Measurements from ENCODE around the gene HIPK2.
"Not testable (repeated sequence)": the region's sequence is repeated elsewhere in the genome, so short reads cannot be mapped to it uniquely, and the experiment has no call there.

HIPK2 gene

GRCh38 chr7:139566736-139567646, 210.8 kb downstream of the HIPK2 start:
- DNase-seq (ENCODE audit: low spot score) = no peak

DNA sequence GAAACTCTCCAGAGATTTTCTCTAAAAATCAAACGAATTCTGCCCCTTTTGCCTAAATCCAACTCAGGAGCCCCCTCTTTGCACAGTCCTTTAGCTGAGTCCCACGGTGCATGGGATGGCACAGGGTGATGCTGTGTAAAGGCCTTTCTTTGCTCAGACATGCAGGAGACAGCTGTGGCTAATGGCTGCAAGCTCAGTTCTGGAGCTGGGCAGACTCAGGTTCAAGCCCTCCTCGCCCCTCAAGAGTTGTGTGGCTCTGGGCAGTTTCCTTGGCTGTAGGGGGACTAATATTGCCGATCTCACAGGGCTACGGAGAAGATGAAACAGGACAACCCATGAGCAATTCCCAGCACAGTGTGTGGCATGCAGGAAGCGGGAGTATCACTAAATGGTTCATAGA, 211.7 kb downstream of the HIPK2 start:
- DNase-seq (ENCODE audit: low spot score) = no peak

DNA sequence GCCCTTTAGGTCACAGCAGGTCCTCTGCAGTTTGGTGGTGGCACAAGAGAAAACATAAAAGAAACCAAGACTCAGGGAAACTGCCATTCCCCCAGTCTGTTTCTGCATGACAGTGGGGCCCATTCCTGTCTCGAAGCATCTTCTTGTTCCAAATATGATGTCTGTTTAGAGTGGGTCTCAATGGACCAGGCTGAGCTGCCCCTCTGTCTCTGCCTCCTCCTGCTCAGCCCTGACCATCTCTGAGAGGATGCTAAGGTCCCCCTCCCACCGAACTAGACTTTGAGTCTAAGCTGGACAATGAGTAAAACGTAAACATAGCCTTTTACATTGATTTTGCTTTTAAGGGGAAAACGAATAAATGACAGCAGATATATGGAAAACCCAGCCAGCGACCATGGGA, 213.9 kb downstream of the HIPK2 start:
- no peak for DNase-seq (ENCODE audit: low spot score)

DNA sequence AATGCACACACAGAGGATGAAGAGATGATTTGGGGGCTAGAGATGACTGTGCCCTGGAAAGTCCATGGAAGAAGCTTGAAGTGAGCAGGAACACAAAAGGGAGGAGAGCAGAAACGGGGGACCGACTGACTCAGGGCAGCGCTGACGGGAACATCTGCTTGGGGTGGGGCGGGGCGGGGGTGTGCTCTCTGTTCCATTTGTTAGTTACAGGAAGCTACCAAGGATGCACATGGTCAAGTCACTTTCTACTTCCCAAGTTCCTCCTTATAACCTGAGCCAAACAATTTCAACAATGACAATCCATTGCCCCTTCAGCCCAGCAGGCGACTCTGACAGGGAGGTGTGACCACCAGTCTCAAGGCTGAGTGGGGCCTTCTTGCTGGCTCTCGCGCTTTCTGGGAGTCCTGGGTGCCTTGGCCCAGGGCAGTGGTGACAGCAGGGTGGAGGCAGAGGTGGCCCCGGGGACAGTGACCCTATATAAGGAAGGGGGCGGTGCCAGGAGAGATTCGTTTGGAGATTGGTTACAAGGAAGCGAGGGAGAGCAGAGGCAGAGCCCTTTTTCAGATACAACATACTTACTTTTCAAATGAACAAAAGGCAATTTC, 214.7 kb downstream of the HIPK2 start:
- DNase-seq (ENCODE audit: low spot score) = no peak

DNA sequence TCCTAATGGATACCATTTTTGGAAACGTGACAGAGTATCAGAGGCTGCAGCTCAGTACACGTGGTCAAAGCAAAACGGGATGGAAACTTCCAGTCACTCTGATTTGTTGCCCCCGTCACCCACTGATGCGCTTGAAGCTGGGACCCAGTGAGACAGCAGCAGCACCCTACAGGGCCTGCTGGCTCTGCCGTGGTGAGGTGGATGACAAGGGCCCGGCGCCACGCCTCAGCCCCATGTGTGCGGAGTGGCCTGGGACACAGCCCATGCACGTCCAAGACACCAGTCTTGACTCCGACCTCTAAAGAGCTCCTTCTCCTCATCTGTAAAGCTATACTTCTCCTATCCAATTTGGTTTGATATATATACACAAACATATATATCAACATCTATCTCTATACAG, 215.3 kb downstream of the HIPK2 start:
- no peak for DNase-seq (ENCODE audit: low spot score)

- DNase-seq (ENCODE audit: low spot score) = no peak
Observed at GRCh38 chr7:139560678-139561077, 217.1 kb downstream of the HIPK2 start.

GRCh38 chr7:139560199-139560598, 217.6 kb downstream of the HIPK2 start:
- no peak for DNase-seq (ENCODE audit: low spot score)

DNA sequence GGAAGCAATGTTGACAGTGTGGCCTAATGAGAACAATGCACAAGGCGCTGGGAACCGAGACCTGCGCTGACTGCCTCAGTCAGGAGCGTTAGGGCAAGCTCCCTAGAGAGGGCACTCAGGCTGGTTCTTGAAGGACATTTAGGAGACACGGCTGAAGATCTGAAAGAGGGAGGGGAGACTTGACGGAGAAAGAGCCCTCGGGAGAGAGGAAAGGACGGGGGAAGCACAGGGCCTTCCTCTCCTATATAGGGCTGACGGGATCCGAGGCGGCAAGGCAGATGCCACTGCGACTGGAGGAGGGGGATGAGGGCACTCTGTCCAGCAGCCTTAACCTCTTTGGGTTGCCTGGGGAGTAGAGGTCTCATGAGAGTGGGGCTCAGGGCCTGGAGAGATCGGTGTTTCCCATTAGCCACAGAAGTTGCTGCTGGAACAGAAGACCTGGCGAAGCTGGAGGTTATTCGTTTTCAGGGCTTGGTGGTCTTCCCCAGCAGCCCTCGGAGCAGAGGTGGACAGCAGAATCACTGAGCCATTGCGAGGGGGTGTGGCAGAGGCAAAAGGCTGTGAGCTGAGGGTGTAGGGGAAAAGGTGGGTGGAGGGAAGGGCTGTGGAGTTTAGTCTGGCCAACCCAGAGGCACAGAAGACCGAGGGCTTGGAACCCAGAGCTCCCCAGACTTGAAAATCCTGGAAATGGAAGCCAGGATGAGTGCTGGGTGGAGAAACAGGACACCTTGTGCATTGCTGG, 218.3 kb downstream of the HIPK2 start:
- no peak for DNase-seq (ENCODE audit: low spot score)

DNA sequence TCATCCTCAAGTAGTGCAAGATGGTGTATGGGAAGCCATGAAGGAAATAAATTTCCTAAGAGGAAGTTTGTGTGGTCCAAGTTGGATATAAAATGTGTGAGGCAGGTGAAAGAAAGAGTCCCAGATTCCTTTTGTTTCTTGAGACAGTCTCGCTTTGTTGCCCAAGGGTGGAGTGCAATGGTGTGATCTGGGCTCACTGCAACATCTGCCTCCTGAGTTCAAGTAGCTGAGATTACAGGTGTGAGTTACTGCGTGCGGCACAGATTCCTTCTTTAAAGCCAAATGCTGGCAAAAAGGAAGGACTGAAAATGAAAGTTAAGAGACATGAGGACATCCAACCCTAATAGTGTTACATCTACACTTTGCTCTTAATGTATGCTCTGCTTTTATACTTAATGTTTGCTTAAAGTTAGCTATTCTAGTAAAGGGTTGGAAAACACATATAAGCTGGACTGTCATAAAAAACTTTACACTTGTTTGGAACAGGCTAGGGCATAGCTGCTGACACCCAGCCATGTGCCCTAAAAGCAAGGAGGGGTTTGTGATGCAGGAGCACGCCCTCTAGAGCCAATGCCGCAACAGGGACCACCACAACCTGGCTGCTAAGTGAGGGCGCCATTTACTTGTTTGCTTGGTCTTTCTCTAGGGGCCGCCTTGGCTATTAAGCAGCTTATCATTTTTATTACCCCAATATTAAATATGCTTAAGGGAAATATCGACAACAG, 219.8 kb downstream of the HIPK2 start:
- DNase-seq (ENCODE audit: low spot score) = no peak

DNA sequence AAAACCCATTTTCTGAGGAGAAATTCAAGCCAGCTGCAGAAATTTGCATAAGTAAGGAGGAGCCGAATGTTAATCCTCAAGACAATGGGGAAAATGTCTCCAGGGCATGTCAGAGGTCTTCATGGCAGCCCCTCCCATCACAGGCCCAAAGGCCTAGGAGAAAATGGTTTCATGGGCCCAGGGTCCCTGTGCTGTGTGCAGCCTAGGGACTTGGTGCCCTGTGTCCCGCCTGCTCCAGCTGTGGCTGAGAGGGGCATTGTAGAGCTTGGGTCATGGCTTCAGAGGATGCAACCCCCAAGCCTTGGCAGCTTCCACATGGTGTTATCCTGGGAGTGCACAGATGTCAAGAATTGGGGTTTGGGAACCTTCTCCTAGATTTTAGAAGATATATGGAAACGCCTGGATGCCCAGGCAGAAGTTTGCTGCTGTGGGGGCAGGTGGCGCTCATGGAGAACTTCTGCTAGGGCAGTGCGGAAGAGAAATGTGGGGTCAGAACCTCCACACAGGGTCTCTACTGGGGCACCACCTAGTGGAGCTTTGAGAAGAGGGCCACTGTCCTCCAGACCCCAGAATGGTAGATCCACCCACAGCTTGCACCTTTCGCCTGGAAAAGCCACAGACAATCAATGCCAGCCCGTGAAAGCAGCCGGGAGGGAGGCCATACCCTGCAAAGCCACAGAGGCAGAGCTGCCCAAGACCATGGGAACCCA, 223.7 kb downstream of the HIPK2 start:
- not testable (repeated sequence) for DNase-seq (ENCODE audit: low spot score)

- no peak for DNase-seq (ENCODE audit: low spot score)
Observed at GRCh38 chr7:139548302-139549028, 229.3 kb downstream of the HIPK2 start.

- DNase-seq (ENCODE audit: low spot score) = no peak
Observed at GRCh38 chr7:139544645-139545044, 233.2 kb downstream of the HIPK2 start.

DNA sequence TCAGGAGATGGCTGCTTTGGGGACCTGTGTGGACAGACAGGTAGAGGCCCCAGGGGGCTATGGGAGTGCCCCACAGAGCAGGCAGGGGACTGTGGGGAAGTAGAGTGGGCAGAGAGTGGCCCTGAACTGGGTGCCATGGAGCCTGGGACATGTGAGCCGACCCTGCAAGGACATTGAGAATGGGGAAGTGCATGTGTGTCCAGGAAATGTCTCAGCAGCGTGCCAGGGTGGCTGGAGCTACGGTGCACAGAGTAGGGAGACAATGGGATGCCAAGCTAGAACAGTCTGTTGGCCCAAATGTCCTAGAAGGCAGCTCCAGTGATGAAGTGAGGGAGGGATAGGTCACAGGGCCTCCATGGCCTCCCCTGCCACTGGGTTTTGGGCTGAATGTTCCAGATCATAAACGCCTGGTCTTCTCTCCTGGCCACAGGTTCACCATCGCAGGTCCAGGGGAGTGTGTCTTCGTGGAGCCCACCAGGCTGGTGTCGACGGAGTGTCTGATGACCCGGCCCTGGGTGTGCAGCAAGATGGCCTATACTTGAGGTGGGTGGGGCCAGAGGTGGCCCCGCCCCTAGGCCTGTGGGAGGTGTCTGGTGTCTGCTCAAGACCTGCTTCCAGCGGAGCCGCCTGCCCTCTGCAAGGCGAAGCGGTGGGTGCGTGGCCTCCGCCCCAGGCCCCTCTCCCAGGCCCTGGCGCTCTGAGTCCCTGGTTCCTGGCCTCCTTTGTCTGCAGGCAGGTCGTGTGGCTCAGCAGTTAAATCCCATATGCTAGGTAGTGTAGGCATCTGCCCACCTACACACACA, 233.8 kb downstream of the HIPK2 start:
- DNase-seq (ENCODE audit: low spot score) = no peak

DNA sequence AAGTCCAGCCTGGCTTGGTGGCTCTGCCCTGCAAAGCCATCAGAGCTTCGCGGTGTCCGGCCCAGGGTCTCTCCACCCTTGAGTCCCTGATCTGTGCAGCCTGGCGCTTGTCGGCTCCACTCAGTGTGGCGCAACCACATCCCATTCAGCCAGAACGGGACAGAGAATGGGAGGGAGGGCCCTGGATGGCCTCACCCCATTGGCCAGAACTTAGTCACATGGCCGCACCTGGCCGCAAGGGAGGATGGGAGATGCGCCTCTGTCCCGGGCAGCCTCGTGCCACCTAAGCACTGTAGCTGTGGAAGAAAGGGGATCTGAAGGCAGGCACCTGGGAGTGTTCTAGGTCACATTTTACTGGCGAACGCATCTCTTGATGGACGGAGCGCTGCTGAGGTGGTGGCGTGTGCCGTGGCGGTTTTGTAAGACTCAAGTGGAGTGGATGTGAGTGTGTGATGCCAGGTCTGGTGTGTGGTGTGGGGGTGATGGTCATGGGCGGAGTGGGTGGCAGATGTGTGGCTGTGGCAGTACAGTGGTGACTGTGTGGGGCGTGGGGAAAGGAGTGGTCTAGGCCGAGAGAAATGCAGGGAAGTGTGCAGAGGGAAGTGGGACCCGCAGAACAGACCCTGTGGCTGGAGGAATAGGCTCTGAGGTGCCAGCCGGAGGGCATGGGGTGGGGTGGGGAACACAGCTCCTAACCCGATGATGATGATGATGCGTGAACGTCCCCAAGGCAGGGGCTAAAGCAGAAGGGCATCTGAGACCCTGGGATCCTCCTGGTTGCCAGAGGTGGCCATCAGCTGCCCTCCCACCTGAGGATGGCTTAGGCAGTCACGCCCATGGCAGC, 235.3 kb downstream of the HIPK2 start:
- DNase-seq (ENCODE audit: low spot score) = no peak

GRCh38 chr7:139541600-139542307, 236.0 kb downstream of the HIPK2 start:
- no peak for DNase-seq (ENCODE audit: low spot score)

- no peak for DNase-seq (ENCODE audit: low spot score)
Observed at GRCh38 chr7:139540203-139540602, 237.6 kb downstream of the HIPK2 start.

GRCh38 chr7:139538881-139539635, 238.7 kb downstream of the HIPK2 start:
- DNase-seq (ENCODE audit: low spot score) = no peak

DNA sequence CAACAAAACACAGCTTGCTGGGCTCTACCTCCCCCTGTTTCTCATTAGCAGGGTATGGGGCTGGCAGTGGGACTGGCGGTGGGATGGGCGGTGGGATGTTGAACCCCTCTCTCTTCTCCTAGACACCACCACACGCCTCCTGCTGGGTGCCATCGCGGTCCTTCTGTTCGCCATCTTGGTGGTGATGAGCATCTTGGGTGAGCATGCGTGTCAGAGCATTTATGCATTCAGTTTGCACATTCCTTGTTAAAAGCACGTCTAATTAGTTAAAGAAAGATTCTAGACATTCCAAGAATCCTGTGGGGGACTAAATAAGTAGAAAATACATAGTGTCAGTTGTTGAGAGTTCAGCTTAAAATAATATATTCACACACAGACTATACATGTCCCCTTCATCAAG, 241.6 kb downstream of the HIPK2 start:
- no peak for DNase-seq (ENCODE audit: low spot score)
